Neural cell (in vitro differentiated cells): ENCODE measurements around the gene TMEM179B. TPM values are rescaled to one million over a fixed set of nuclear protein-coding genes. Genes with fewer than 3 reads are reported as not detected.

Experiments used
- H2AFZ ChIP-seq: fragments of 200-600, 300-800 bp; sonication (generic), shearing (Covaris generic); 2 replicates; pipeline ENCODE4 v1.6.0; 2014; ENCODE audit warnings: low read depth, mild to moderate bottlenecking, antibody characterized with exemption, low read length, moderate library complexity
- H3F3A ChIP-seq: fragments of 200-600 bp; shearing (Covaris generic); 2 replicates; pipeline ENCODE4 v1.6.1; 2016; ENCODE audit warnings: mild to moderate bottlenecking, moderate library complexity, mixed read lengths, antibody characterized with exemption, low read length; ENCODE audit not compliant: insufficient read depth, poor library complexity, severe bottlenecking
- H3K27ac ChIP-seq: fragments of 200-600, 300-800 bp; sonication (generic), shearing (Covaris generic); 2 replicates; pipeline ENCODE4 v1.5.1; 2014; ENCODE audit warnings: mild to moderate bottlenecking, low read length, moderate library complexity
- H3K27me3 ChIP-seq: fragments of 300-800, 200-600 bp; sonication (generic), shearing (Covaris generic); 2 replicates; pipeline ENCODE4 v1.6.0; 2014; ENCODE audit warnings: mild to moderate bottlenecking, low read depth, low read length, moderate library complexity; ENCODE audit not compliant: insufficient read depth
- H3K36me3 ChIP-seq: fragments of 300-800, 200-600 bp; sonication (generic), shearing (Covaris generic); 2 replicates; pipeline ENCODE4 v1.5.1; 2014; ENCODE audit warnings: mild to moderate bottlenecking, antibody characterized with exemption, low read length, moderate library complexity; ENCODE audit not compliant: insufficient read depth
- H3K4me2 ChIP-seq: fragments of 300-800, 200-600 bp; sonication (generic), shearing (Covaris generic); 2 replicates; pipeline ENCODE4 v1.6.0; 2014; ENCODE audit warnings: mild to moderate bottlenecking, low read length
- H3K4me3 ChIP-seq: fragments of 300-800, 200-600 bp; sonication (generic), shearing (Covaris generic); 2 replicates; pipeline ENCODE4 v1.5.1; 2014; ENCODE audit warnings: mild to moderate bottlenecking, low read length, moderate library complexity
- H3K79me2 ChIP-seq: fragments of 200-600 bp; shearing (Covaris generic); replicated peaks from 2 replicates; pipeline ENCODE4 v1.6.0; 2014; ENCODE audit warnings: mild to moderate bottlenecking, low read length, moderate library complexity; ENCODE audit not compliant: insufficient read depth
- H3K9ac ChIP-seq: fragments of 300-800, 200-600 bp; sonication (generic), shearing (Covaris generic); 2 replicates; pipeline ENCODE4 v1.6.1; 2016; ENCODE audit warnings: mild to moderate bottlenecking, low read length, mixed read lengths
- H3K9me2 ChIP-seq: fragments of 200-600 bp; shearing (Covaris generic); 2 replicates; pipeline ENCODE4 v1.6.1; 2016; ENCODE audit warnings: mild to moderate bottlenecking, low read length, mixed read lengths; ENCODE audit not compliant: insufficient read depth
- H3K9me3 ChIP-seq: fragments of 200-600, 300-800 bp; sonication (generic), shearing (Covaris generic); 2 replicates; pipeline ENCODE4 v1.6.1; 2016; ENCODE audit warnings: mild to moderate bottlenecking, mixed run types, low read length, moderate library complexity, mixed read lengths
- H4K20me1 ChIP-seq: fragments of 200-600 bp; shearing (Covaris generic); 2 replicates; pipeline ENCODE4 v1.6.1; 2016; ENCODE audit warnings: mild to moderate bottlenecking, mixed run types; ENCODE audit not compliant: insufficient read depth
- EP300 ChIP-seq: fragments of 450-650 bp; conservative IDR thresholded peaks from 2 replicates; pipeline ENCODE4 v1.6.1; 2014; ENCODE audit warnings: antibody characterized with exemption, mild to moderate bottlenecking, moderate library complexity; ENCODE audit not compliant: poor library complexity, severe bottlenecking
- EZH2 ChIP-seq: fragments of 200-600, 300-800 bp; shearing (Covaris generic), sonication (generic); IDR thresholded peaks from 2 replicates; pipeline ENCODE4 v1.6.1; 2014; ENCODE audit warnings: antibody characterized with exemption, low read length, borderline replicate concordance, mild to moderate bottlenecking; ENCODE audit not compliant: insufficient read depth, poor library complexity, severe bottlenecking
- MXI1 ChIP-seq: fragments of 450-650 bp; conservative IDR thresholded peaks from 2 replicates; pipeline ENCODE4 v1.6.1; 2014; ENCODE audit warnings: antibody characterized with exemption, mild to moderate bottlenecking; ENCODE audit not compliant: poor library complexity, severe bottlenecking
- POLR2AphosphoS5 ChIP-seq: IDR thresholded peaks from 2 replicates; pipeline ENCODE4 v1.6.1; 2012
- RAD21 ChIP-seq: fragments of 450-650 bp; conservative IDR thresholded peaks from 2 replicates; pipeline ENCODE4 v1.6.1; 2014; ENCODE audit warnings: antibody characterized with exemption, mild to moderate bottlenecking, moderate library complexity
- SMC3 ChIP-seq: fragments of 450-650 bp; conservative IDR thresholded peaks from 2 replicates; pipeline ENCODE4 v1.6.1; 2014; ENCODE audit warnings: antibody characterized with exemption, mild to moderate bottlenecking, moderate library complexity; ENCODE audit not compliant: poor library complexity
- TAF1 ChIP-seq: IDR thresholded peaks from 2 replicates; pipeline ENCODE4 v1.6.1; 2012; ENCODE audit warnings: low read depth
- polyA plus RNA-seq: library from polyadenylated mRNA; depleted of rRNA; stranded (reverse); fragments of >200 nt; gene quantifications from 2 replicates; pipeline ENCODE4 v1.2.3, GENCODE V29; 2014
- TF ChIP-seq, protein P1 (sequence below): IDR thresholded peaks from 2 replicates; pipeline ENCODE4 v1.6.1; 2012; ENCODE audit warnings: borderline replicate concordance
- TF ChIP-seq, protein P2 (sequence below): fragments of 450-650 bp; IDR thresholded peaks from 2 replicates; pipeline ENCODE4 v1.5.1; 2014; ENCODE audit warnings: antibody characterized with exemption, mild to moderate bottlenecking, moderate library complexity; ENCODE audit not compliant: poor library complexity, severe bottlenecking

TMEM179B gene
- polyA plus RNA-seq, 1 donor from 2014 or later, result 24.5 TPM

DNA sequence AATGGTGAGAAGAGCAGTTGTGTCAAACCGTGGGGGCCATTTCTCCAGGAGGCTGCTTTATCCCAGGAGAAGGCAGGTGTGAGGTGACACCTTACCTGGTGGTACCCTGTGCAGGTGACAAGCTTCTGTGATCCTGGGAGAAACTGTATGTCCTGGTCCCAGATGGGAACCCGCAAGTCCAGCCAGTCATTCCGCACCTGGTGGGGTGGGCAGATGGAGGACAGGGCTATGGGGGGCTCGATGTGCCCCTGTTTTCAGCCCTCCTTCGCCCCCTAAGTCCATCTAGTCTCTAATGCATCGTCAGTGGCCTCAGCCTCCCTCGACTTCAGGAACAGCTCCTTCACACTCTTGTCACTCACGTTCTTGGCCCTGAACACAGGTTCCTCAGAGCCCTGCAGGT is 48.1 kb downstream of the TMEM179B start:
- Histone ChIP-seq H3K9ac (no peak overlapping the region), H3K9me2 (no peaks in the 10 kb centered on the region), H3K4me3 (no peak overlapping the region), H3K27me3 (no peaks in the 10 kb centered on the region), H3K36me3 (no peaks in the 10 kb centered on the region), H4K20me1 (no peaks in the 10 kb centered on the region), H3K4me2 (no peak overlapping the region), H3K27ac (no peak overlapping the region), H2AFZ (no peak overlapping the region), H3K9me3 (no peaks in the 10 kb centered on the region), H3K79me2 (peaks cover 31% of the 10 kb centered on the region), H3F3A (no peaks in the 10 kb centered on the region)
- TF ChIP-seq, protein P1, sequence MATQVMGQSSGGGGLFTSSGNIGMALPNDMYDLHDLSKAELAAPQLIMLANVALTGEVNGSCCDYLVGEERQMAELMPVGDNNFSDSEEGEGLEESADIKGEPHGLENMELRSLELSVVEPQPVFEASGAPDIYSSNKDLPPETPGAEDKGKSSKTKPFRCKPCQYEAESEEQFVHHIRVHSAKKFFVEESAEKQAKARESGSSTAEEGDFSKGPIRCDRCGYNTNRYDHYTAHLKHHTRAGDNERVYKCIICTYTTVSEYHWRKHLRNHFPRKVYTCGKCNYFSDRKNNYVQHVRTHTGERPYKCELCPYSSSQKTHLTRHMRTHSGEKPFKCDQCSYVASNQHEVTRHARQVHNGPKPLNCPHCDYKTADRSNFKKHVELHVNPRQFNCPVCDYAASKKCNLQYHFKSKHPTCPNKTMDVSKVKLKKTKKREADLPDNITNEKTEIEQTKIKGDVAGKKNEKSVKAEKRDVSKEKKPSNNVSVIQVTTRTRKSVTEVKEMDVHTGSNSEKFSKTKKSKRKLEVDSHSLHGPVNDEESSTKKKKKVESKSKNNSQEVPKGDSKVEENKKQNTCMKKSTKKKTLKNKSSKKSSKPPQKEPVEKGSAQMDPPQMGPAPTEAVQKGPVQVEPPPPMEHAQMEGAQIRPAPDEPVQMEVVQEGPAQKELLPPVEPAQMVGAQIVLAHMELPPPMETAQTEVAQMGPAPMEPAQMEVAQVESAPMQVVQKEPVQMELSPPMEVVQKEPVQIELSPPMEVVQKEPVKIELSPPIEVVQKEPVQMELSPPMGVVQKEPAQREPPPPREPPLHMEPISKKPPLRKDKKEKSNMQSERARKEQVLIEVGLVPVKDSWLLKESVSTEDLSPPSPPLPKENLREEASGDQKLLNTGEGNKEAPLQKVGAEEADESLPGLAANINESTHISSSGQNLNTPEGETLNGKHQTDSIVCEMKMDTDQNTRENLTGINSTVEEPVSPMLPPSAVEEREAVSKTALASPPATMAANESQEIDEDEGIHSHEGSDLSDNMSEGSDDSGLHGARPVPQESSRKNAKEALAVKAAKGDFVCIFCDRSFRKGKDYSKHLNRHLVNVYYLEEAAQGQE, result no peak
- TF ChIP-seq TAF1, result no peak
- no peak for TF ChIP-seq EP300
- no peak for TF ChIP-seq RAD21
- no peak for TF ChIP-seq MXI1
- TF ChIP-seq POLR2AphosphoS5, result no peak
- TF ChIP-seq SMC3, result no peak
- no peak for TF ChIP-seq EZH2
- TF ChIP-seq, protein P2, sequence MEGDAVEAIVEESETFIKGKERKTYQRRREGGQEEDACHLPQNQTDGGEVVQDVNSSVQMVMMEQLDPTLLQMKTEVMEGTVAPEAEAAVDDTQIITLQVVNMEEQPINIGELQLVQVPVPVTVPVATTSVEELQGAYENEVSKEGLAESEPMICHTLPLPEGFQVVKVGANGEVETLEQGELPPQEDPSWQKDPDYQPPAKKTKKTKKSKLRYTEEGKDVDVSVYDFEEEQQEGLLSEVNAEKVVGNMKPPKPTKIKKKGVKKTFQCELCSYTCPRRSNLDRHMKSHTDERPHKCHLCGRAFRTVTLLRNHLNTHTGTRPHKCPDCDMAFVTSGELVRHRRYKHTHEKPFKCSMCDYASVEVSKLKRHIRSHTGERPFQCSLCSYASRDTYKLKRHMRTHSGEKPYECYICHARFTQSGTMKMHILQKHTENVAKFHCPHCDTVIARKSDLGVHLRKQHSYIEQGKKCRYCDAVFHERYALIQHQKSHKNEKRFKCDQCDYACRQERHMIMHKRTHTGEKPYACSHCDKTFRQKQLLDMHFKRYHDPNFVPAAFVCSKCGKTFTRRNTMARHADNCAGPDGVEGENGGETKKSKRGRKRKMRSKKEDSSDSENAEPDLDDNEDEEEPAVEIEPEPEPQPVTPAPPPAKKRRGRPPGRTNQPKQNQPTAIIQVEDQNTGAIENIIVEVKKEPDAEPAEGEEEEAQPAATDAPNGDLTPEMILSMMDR, result no peak

DNA sequence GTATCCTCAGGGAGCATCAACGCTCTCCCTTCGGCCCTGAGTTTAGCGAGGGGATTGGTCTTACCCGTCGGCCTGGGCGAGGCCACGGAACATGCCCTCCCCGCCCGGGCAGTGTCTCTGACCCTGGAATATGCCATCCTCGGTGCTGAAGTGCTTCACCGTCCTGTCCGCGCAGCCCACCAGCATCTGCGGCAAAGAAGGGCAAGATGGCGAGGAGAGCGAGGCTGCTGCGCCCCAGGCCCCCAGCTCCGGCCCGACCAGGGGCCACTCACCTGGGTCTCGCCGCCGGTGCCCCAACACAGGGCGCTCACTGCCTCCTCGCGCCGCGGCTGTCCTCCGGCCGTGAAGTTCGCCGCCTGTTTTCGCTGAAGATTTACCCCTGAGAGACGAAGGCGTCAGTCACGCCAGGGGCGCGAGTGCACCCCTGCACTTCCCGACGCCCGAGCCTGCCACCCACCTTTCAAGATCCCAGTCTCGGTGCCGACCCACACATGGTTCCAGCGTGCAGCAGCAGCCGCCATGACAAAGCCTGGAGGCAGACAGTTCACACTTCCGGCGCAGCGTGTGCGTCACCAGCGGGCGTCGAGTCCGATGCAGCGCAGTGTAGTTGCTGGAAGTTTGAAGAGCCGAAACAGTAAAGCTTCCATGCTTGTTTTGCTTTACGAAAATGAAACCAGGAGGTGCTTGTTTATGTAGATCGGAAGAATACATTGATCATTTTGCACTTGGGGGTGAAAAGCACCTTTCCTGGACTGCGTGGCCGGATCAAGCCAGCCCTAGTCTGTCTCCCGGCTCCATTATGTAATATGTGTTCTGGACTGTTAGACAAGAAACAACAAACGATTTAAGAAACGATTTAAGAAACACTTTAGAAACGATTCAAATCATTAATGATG is 52.1 kb downstream of the TMEM179B start, which contains the start of gene WDR74:
WDR74 (minus strand) TSS at position 541 of the 896 bp plus-strand sequence; CDS start at position 521, 20 bp downstream.
- Histone ChIP-seq H3K4me2 (peak within 1 kb of the TSS; percentile 49), H3F3A (peaks cover 9% of the 10 kb centered on the region), H3K27me3 (no peaks in the 10 kb centered on the region), H3K27ac (peak within 1 kb of the TSS; percentile 90), H4K20me1 (no peaks in the 10 kb centered on the region), H3K4me3 (peak within 1 kb of the TSS; percentile 93), H3K9ac (peak within 1 kb of the TSS; percentile 73), H2AFZ (peak within 1 kb of the TSS; percentile 34), H3K9me2 (no peaks in the 10 kb centered on the region), H3K9me3 (no peaks in the 10 kb centered on the region), H3K79me2 (peaks cover 12% of the 10 kb centered on the region), H3K36me3 (no peaks in the 10 kb centered on the region)
- TF ChIP-seq, protein P2, result peak; percentile 20
- peak; percentile 25 for TF ChIP-seq RAD21
- TF ChIP-seq EP300, result peak; percentile 49
- TF ChIP-seq, protein P1, result peak; percentile 78
- no peak for TF ChIP-seq EZH2
- peak; percentile 100 for TF ChIP-seq MXI1
- TF ChIP-seq SMC3, result peak; percentile 11
- no peak for TF ChIP-seq TAF1
- TF ChIP-seq POLR2AphosphoS5, result peak; percentile 81
